Lung (tissue), 12 donors: ENCODE measurements around the gene ASCL2. TPM values are rescaled to one million over a fixed set of nuclear protein-coding genes. Genes with fewer than 3 reads are reported as not detected.

ENCODE experiments used
- ATAC-seq: fragments of 200-7000 bp; cut with Tn5 transposase; one replicate; pipeline ENCODE4 v1.9.1; 2020; ENCODE audit warnings: moderate number of reproducible peaks; ENCODE audit not compliant: insufficient read depth, low FRiP score
- DNase-seq, 3 donors: peaks; one replicate each; pipeline ENCODE4 v3.0.0-alpha.2; 2013 to 2017
- H3K27ac ChIP-seq, 2 donors: one replicate each; pipeline ENCODE4 v1.5.1; 2013; ENCODE audit warnings: mild to moderate bottlenecking in 2 of 2, moderate library complexity in 2 of 2, control low read depth in 1 of 2, inconsistent platforms in 1 of 2, low read depth in 1 of 2, low read length in 1 of 2
- H3K27me3 ChIP-seq, 3 donors: one replicate each; pipeline ENCODE4 v1.5.1; 2013; ENCODE audit warnings: low read length in 2 of 3; ENCODE audit not compliant: control insufficient read depth in 3 of 3, insufficient read depth in 3 of 3
- H3K36me3 ChIP-seq, 4 donors: one replicate each; pipeline ENCODE4 v1.5.1; 2013; ENCODE audit warnings: low read length in 4 of 4, mild to moderate bottlenecking in 1 of 4, moderate library complexity in 1 of 4; ENCODE audit not compliant: control insufficient read depth in 4 of 4, insufficient read depth in 4 of 4
- H3K4me1 ChIP-seq, 5 donors: one replicate each; pipeline ENCODE4 v1.5.1; 2013; ENCODE audit warnings: low read length in 5 of 5, mild to moderate bottlenecking in 2 of 5, moderate library complexity in 1 of 5; ENCODE audit not compliant: control insufficient read depth in 5 of 5, insufficient read depth in 5 of 5
- H3K4me3 ChIP-seq: one replicate; pipeline ENCODE4 v1.5.1; 2013; ENCODE audit warnings: mild to moderate bottlenecking, control low read depth, moderate library complexity
- H3K9ac ChIP-seq, 2 donors: one replicate each; pipeline ENCODE4 v1.5.1; 2013; ENCODE audit warnings: low read length in 2 of 2, control low read depth in 1 of 2; ENCODE audit not compliant: insufficient read depth in 1 of 2
- H3K9me3 ChIP-seq, 4 donors: one replicate each; pipeline ENCODE4 v1.5.1; 2013; ENCODE audit warnings: low read length in 3 of 4, mild to moderate bottlenecking in 1 of 4, moderate library complexity in 1 of 4; ENCODE audit not compliant: control insufficient read depth in 4 of 4, insufficient read depth in 3 of 4
- CTCF ChIP-seq: IDR thresholded peaks from 2 replicates; pipeline ENCODE4 v1.5.1; 2012; ENCODE audit warnings: mild to moderate bottlenecking; ENCODE audit errors: control extremely low read depth, extremely low read depth
- WGBS, 2 donors: extraction: QIAGEN DNeasy Blood & Tissue Kit; methylation state at CpG; one replicate each; pipeline ENCODE4 v1.1.7; 2013; 5-methylcytosine and 5-hydroxymethylcytosine counted together
- polyA plus RNA-seq, 2 donors: library from polyadenylated mRNA; stranded (reverse); fragments of 200-250 nt; gene quantifications; one replicate each; pipeline ENCODE4 v1.2.1, GENCODE V29; 2013
- total RNA-seq, 2 donors: library from RNA; depleted of rRNA in 1 of 2; stranded (reverse); fragments of >200 nt in 1 of 2; gene quantifications; one replicate each; pipeline ENCODE4 v1.2.1, GENCODE V29; 2014 to 2021
- donor health status: control.
- donor health status: control.
- donor health status: Bipolar disorder and iron deficiency.
- donor health status: healthy.
- donor health status: DM: yes; HTN: yes; CAD: no.

The ASCL2 gene
- total and polyA plus RNA-seq, 4 donors, result 0.94 to 2.4 (median 2.2) TPM; not detected in 1

- no peak overlapping the region for H3K9ac ChIP-seq
- no peaks in the 10 kb centered on the region for H3K36me3 ChIP-seq
- no peaks in the 10 kb centered on the region for H3K9me3 ChIP-seq
- peak in 1 of 3 donors; percentile 8 for DNase-seq
- H3K27ac ChIP-seq, result no peak overlapping the region
- no peak for ATAC-seq
- 94 to 95% methylated on average over 26 of the region's 26 CpGs for WGBS, 2 donors
- H3K4me3 ChIP-seq, result no peak overlapping the region
- no peak for TF ChIP-seq CTCF
- H3K4me1 ChIP-seq, result peaks cover 0 to 19% (median 0%) of the 10 kb centered on the region in 5 donors
- peaks cover 7 to 15% (median 9%) of the 10 kb centered on the region in 3 donors for H3K27me3 ChIP-seq
Measured at GRCh38 chr11:2266586-2267305, 3.6 kb downstream of the ASCL2 start.

GRCh38 chr11:2265854-2266585 is 4.4 kb downstream of the ASCL2 start:
- DNase-seq (no peak), ATAC-seq (no peak)
- 54 to 63% methylated on average over 24 of the region's 24 CpGs for WGBS, 2 donors
- no peak overlapping the region for H3K9ac ChIP-seq
- no peak for TF ChIP-seq CTCF
- H3K4me1 ChIP-seq, result peaks cover 0 to 19% (median 0%) of the 10 kb centered on the region in 5 donors
- no peaks in the 10 kb centered on the region for H3K36me3 ChIP-seq
- no peak overlapping the region for H3K4me3 ChIP-seq
- H3K27me3 ChIP-seq, result peaks cover 3 to 7% (median 4%) of the 10 kb centered on the region in 3 donors
- no peaks in the 10 kb centered on the region for H3K9me3 ChIP-seq
- H3K27ac ChIP-seq, result peak overlapping the region in 1 of 2 donors; percentile 52

GRCh38 chr11:2265396-2265795 is 5.0 kb downstream of the ASCL2 start:
- Histone ChIP-seq H3K9ac (no peak overlapping the region), H3K27ac (peak overlapping the region in 1 of 2 donors; percentile 52), H3K27me3 (peaks cover 0 to 2% (median 2%) of the 10 kb centered on the region in 3 donors), H3K36me3 (no peaks in the 10 kb centered on the region), H3K9me3 (no peaks in the 10 kb centered on the region), H3K4me3 (no peak overlapping the region), H3K4me1 (peaks cover 0 to 15% (median 0%) of the 10 kb centered on the region in 5 donors)
- no peak for TF ChIP-seq CTCF
- DNase-seq (peak in 2 of 3 donors; percentile 17 to 29), ATAC-seq (no peak)
- WGBS, 2 donors, result 13 to 32% methylated on average over 2 of the region's 2 CpGs
